ENCODE data around the gene ROGDI. TPM values are rescaled to one million over a fixed set of nuclear protein-coding genes. Genes with fewer than 3 reads are reported as not detected.

The ROGDI gene
- total and polyA plus RNA-seq, 9 of the 15 experiments (the other 6 are each of a cell fraction or from before 2014, with no cell fraction given): 0.97 to 37.3 (median 16.5) TPM

- TF ChIP-seq CXXC5 (CRISPR knock-in tag; IDR thresholded peaks at IDR 0.05) (peak; percentile 73), ZNF431 (CRISPR knock-in tag; IDR thresholded peaks at IDR 0.05) (no peak), PCBP1 (IDR thresholded peaks at IDR 0.05; ENCODE audit: low read depth, low read length, poor library complexity, severe bottlenecking) (no peak), CREB3 (tag; conservative IDR thresholded peaks at IDR 0.05; ENCODE audit: low read depth) (no peak), ZNF263 (CRISPR knock-in tag; IDR thresholded peaks at IDR 0.05; ENCODE audit: borderline replicate concordance) (peak; percentile 64; the same call in 1 of the 2 replicates), GATA2 (CRISPR knock-in tag; IDR thresholded peaks at IDR 0.05) (no peak), CUX1 (CRISPR knock-in tag; IDR thresholded peaks at IDR 0.05) (no peak), TCF15 (CRISPR knock-in tag; IDR thresholded peaks at IDR 0.05) (no peak), MED1 (CRISPR knock-in tag; IDR thresholded peaks at IDR 0.05; ENCODE audit: borderline replicate concordance) (no peak), CBFA2T3 (IDR thresholded peaks at IDR 0.05) (no peak)
- TF ChIP-seq, protein P1, sequence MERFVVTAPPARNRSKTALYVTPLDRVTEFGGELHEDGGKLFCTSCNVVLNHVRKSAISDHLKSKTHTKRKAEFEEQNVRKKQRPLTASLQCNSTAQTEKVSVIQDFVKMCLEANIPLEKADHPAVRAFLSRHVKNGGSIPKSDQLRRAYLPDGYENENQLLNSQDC (CRISPR knock-in tag; IDR thresholded peaks at IDR 0.05): no peak
- TF ChIP-seq, protein P2, sequence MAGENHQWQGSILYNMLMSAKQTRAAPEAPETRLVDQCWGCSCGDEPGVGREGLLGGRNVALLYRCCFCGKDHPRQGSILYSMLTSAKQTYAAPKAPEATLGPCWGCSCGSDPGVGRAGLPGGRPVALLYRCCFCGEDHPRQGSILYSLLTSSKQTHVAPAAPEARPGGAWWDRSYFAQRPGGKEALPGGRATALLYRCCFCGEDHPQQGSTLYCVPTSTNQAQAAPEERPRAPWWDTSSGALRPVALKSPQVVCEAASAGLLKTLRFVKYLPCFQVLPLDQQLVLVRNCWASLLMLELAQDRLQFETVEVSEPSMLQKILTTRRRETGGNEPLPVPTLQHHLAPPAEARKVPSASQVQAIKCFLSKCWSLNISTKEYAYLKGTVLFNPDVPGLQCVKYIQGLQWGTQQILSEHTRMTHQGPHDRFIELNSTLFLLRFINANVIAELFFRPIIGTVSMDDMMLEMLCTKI (IDR thresholded peaks at IDR 0.05; ENCODE audit: partially characterized antibody): no peak
- TF ChIP-seq, protein P3, sequence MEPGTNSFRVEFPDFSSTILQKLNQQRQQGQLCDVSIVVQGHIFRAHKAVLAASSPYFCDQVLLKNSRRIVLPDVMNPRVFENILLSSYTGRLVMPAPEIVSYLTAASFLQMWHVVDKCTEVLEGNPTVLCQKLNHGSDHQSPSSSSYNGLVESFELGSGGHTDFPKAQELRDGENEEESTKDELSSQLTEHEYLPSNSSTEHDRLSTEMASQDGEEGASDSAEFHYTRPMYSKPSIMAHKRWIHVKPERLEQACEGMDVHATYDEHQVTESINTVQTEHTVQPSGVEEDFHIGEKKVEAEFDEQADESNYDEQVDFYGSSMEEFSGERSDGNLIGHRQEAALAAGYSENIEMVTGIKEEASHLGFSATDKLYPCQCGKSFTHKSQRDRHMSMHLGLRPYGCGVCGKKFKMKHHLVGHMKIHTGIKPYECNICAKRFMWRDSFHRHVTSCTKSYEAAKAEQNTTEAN (CRISPR knock-in tag; IDR thresholded peaks at IDR 0.05): no peak
These were observed at the start of gene ROGDI (continued) for GRCh38 chr16:4801962-4802658.

All from K562 (cell line).